HG03108 (cell line): Measurements from ENCODE around the gene SIX3.

Source experiments
- ATAC-seq: cut with Tn5 transposase; IDR thresholded peaks from one replicate; pipeline ENCODE4 v1.9.1; 2021; ENCODE audit warnings: moderate library complexity; ENCODE audit not compliant: unreplicated experiment

The SIX3 gene

GRCh38 chr2:44942304-44943030 is 965 bp downstream of the SIX3 start:
- ATAC-seq = no peak

GRCh38 chr2:44943031-44943692 is 1.7 kb downstream of the SIX3 start:
- ATAC-seq = no peak

- no peak for ATAC-seq
Observed at GRCh38 chr2:44943693-44944101, 2.2 kb downstream of the SIX3 start.

GRCh38 chr2:44944102-44944951 is 2.8 kb downstream of the SIX3 start:
- no peak for ATAC-seq

GRCh38 chr2:44944952-44945612 is 3.6 kb downstream of the SIX3 start:
- no peak for ATAC-seq

- ATAC-seq = no peak
Observed at GRCh38 chr2:44945676-44946371, 4.3 kb downstream of the SIX3 start.

- no peak for ATAC-seq
Observed at GRCh38 chr2:44946372-44947027, 5.0 kb downstream of the SIX3 start.

GRCh38 chr2:44947028-44947375 is 5.5 kb downstream of the SIX3 start:
- no peak for ATAC-seq

- ATAC-seq = no peak
Observed at GRCh38 chr2:44948565-44949328, 7.2 kb downstream of the SIX3 start.

GRCh38 chr2:44949329-44950151 is 8.0 kb downstream of the SIX3 start:
- ATAC-seq = no peak

GRCh38 chr2:44950646-44951045 is 9.1 kb downstream of the SIX3 start:
- ATAC-seq = no peak

- ATAC-seq = no peak
Observed at GRCh38 chr2:44951124-44951523, 9.6 kb downstream of the SIX3 start.

GRCh38 chr2:44951714-44952113 is 10.2 kb downstream of the SIX3 start:
- no peak for ATAC-seq

- ATAC-seq = no peak
Observed at GRCh38 chr2:44952143-44952805, 10.8 kb downstream of the SIX3 start.

GRCh38 chr2:44952806-44953498 is 11.4 kb downstream of the SIX3 start:
- ATAC-seq = no peak

- ATAC-seq = no peak
Observed at GRCh38 chr2:44953499-44953883, 12.0 kb downstream of the SIX3 start.

- ATAC-seq = no peak
Observed at GRCh38 chr2:44954447-44954888, 13.0 kb downstream of the SIX3 start.
